ENCODE results near the gene KCNT2. TPM values are rescaled to one million over a fixed set of nuclear protein-coding genes. Genes with fewer than 3 reads are reported as not detected.

KCNT2 gene
- total and polyA plus RNA-seq, 2 donors (not counting 3 experiments of a cell fraction or from before 2014, with no cell fraction given), result 0.46 to 1.6 TPM

- no peaks in the 10 kb centered on the region for H3K27me3 ChIP-seq (ENCODE audit: control insufficient read depth in 2 of 2, insufficient read depth in 2 of 2, low read length in 2 of 2)
- no peaks in the 10 kb centered on the region for H3K36me3 ChIP-seq (ENCODE audit: control insufficient read depth in 2 of 2, extremely low read depth in 1 of 2, insufficient read depth in 2 of 2, low read length in 2 of 2)
- no peak overlapping the region for H2AFZ ChIP-seq (ENCODE audit: low read depth, low read length)
- DNase-seq (ENCODE audit: low read depth, low spot score), result no peak
- no peaks in the 10 kb centered on the region for H3K9me1 ChIP-seq (replicated peaks; ENCODE audit: control insufficient read depth, extremely low read depth, insufficient read depth, low read length)
- H3K4me1 ChIP-seq (ENCODE audit: control insufficient read depth, extremely low read depth, insufficient read depth, low read length), result no peaks in the 10 kb centered on the region
- H3K9ac ChIP-seq (replicated peaks; ENCODE audit: extremely low read depth, insufficient read depth, low read length), result no peak overlapping the region
- TF ChIP-seq POLR2AphosphoS5 (IDR thresholded peaks at IDR 0.05; ENCODE audit: insufficient read depth, low read depth, low read length) (no peak), CTCF (IDR thresholded peaks at IDR 0.05; ENCODE audit: extremely low read depth in 1 of 2, insufficient read depth in 1 of 2, low read depth in 1 of 2, low read length in 2 of 2) (no peak), MAX (IDR thresholded peaks at IDR 0.05; ENCODE audit: insufficient read depth, insufficient read length) (no peak), FOS (IDR thresholded peaks at IDR 0.05; ENCODE audit: borderline replicate concordance, insufficient read depth, low read length) (no peak), POLR2A (IDR thresholded peaks at IDR 0.05; ENCODE audit: low read depth, low read length) (no peak), GATA2 (IDR thresholded peaks at IDR 0.05; ENCODE audit: insufficient read depth, insufficient read length, low read depth, low read length) (no peak), MYC (IDR thresholded peaks at IDR 0.05; ENCODE audit: low read depth, low read length) (no peak)
- BruUV-seq (replicated peaks), result no TSS peak
- ChIA-PET POLR2A (no interaction called here), CTCF (no interaction called here)
- no peak overlapping the region for H3K4me3 ChIP-seq (replicated peaks in 1 of 3; ENCODE audit: insufficient read depth in 1 of 3, low read depth in 1 of 3, low read length in 3 of 3)
- no peak overlapping the region for H3K4me2 ChIP-seq (ENCODE audit: insufficient read depth, low read length)
- intact Hi-C loops (cut with micrococcal nuclease), result no loop called here
- dilution Hi-C loops (cut with MboI; ENCODE audit: extremely low pct_ligation_motif_present, low sequenced_read_pairs), result no loop called here
- no peak overlapping the region for H3K27ac ChIP-seq (ENCODE audit: insufficient read depth, low read depth, low read length)
- H3K79me2 ChIP-seq (ENCODE audit: control insufficient read depth, insufficient read depth, low read length), result no peaks in the 10 kb centered on the region
- H3K9me3 ChIP-seq (replicated peaks; ENCODE audit: control insufficient read depth, insufficient read depth, low read length), result no peaks in the 10 kb centered on the region
- no peak for FAIRE-seq
- H4K20me1 ChIP-seq (replicated peaks; ENCODE audit: control insufficient read depth, extremely low read depth, insufficient read depth, low read length), result no peaks in the 10 kb centered on the region
Measured at GRCh38 chr1:196501760-196502428, 106.3 kb downstream of the KCNT2 start.
